HG03025 (cell line): Measurements from ENCODE around the gene EPHX1.
"Not testable (repeated sequence)": the region's sequence is repeated elsewhere in the genome, so short reads cannot be mapped to it uniquely, and the experiment has no call there.

ENCODE experiments used
- ATAC-seq: cut with Tn5 transposase; IDR thresholded peaks from one replicate; pipeline ENCODE4 v1.9.1; 2021; ENCODE audit warnings: mild to moderate bottlenecking, moderate library complexity; ENCODE audit not compliant: unreplicated experiment, low FRiP score

EPHX1 gene

GRCh38 chr1:225879521-225880221 lies 69.7 kb downstream of the EPHX1 start:
- no peak for ATAC-seq

GRCh38 chr1:225880222-225880588 lies 70.3 kb downstream of the EPHX1 start:
- no peak for ATAC-seq

- ATAC-seq = no peak
These were observed 70.7 kb downstream of the EPHX1 start for GRCh38 chr1:225880636-225881035.

- ATAC-seq = peak; percentile 28
These were observed 71.4 kb downstream of the EPHX1 start for GRCh38 chr1:225881081-225881958.

- ATAC-seq = peak; percentile 67
These were observed 72.2 kb downstream of the EPHX1 start, which contains the start of gene TMEM63A for GRCh38 chr1:225881959-225882693. TSS of gene TMEM63A (minus strand) at chr1:225882380. CDS start at chr1:225877580, 4,800 bp downstream.

- peak; percentile 25 for ATAC-seq
These were observed 73.0 kb downstream of the EPHX1 start for GRCh38 chr1:225882694-225883615.

- no peak for ATAC-seq
These were observed 73.8 kb downstream of the EPHX1 start for GRCh38 chr1:225883616-225884265.

- ATAC-seq = no peak
These were observed 75.4 kb downstream of the EPHX1 start for GRCh38 chr1:225885336-225885735.

GRCh38 chr1:225886159-225887029 lies 76.5 kb downstream of the EPHX1 start:
- no peak for ATAC-seq

- ATAC-seq = no peak
These were observed 77.0 kb downstream of the EPHX1 start for GRCh38 chr1:225887030-225887314.

- ATAC-seq = not testable (repeated sequence)
These were observed 77.8 kb downstream of the EPHX1 start for GRCh38 chr1:225887554-225888288.

- ATAC-seq = no peak
These were observed 78.5 kb downstream of the EPHX1 start for GRCh38 chr1:225888289-225888897.

- ATAC-seq = no peak
These were observed 79.1 kb downstream of the EPHX1 start, which contains the start of gene LEFTY1 for GRCh38 chr1:225888898-225889601. TSS of gene LEFTY1 (minus strand) at chr1:225889146. CDS start at chr1:225889066, 80 bp downstream.

- ATAC-seq = no peak
These were observed 79.8 kb downstream of the EPHX1 start for GRCh38 chr1:225889743-225890142.

- ATAC-seq = no peak
These were observed 80.7 kb downstream of the EPHX1 start for GRCh38 chr1:225890346-225891228.
